Karpas-422 (cell line): ENCODE data around the gene P4HA2. TPM values are rescaled to one million over a fixed set of nuclear protein-coding genes. Genes with fewer than 3 reads are reported as not detected.

Experiments used
- DNase-seq: peaks from one replicate; pipeline ENCODE4 v3.0.0-alpha.2; 2015
- H2AFZ ChIP-seq: fragments of 200-600 bp; sonication (generic); 2 replicates; pipeline ENCODE4 v1.6.1; 2014; ENCODE audit warnings: antibody characterized with exemption, low read length, mixed read lengths
- H3K27ac ChIP-seq: fragments of 200-600 bp; sonication (generic); 2 replicates; pipeline ENCODE4 v1.5.1; 2014; ENCODE audit warnings: mild to moderate bottlenecking, low read length, moderate library complexity
- H3K27me3 ChIP-seq: fragments of 200-600 bp; sonication (generic); 2 replicates; pipeline ENCODE4 v1.6.1; 2014; ENCODE audit warnings: low read length, mixed read lengths
- H3K36me3 ChIP-seq: fragments of 200-600 bp; sonication (generic); 2 replicates; pipeline ENCODE4 v1.6.1; 2014; ENCODE audit warnings: low read length, mixed read lengths; ENCODE audit not compliant: insufficient read depth
- H3K4me1 ChIP-seq: fragments of 200-600 bp; sonication (generic); 2 replicates; pipeline ENCODE4 v1.6.1; 2014; ENCODE audit warnings: mild to moderate bottlenecking, low read length, mixed read lengths
- H3K4me2 ChIP-seq: fragments of 200-600 bp; sonication (generic); 2 replicates; pipeline ENCODE4 v1.6.1; 2014; ENCODE audit warnings: low read length, low read depth, mild to moderate bottlenecking; ENCODE audit not compliant: poor library complexity, severe bottlenecking
- H3K4me3 ChIP-seq: fragments of 200-600 bp; sonication (generic); 2 replicates; pipeline ENCODE4 v1.5.1; 2014; ENCODE audit warnings: mild to moderate bottlenecking, antibody characterized with exemption, low read length, mixed read lengths
- H3K79me2 ChIP-seq: fragments of 200-600 bp; sonication (generic); 2 replicates; pipeline ENCODE4 v1.6.1; 2014; ENCODE audit warnings: mild to moderate bottlenecking, low read length, mixed read lengths
- H3K9ac ChIP-seq: fragments of 200-600 bp; sonication (generic); 2 replicates; pipeline ENCODE4 v1.6.0; 2014; ENCODE audit warnings: low read length
- H3K9me2 ChIP-seq: fragments of 200-600 bp; sonication (generic), shearing (Covaris generic); replicated peaks from 2 replicates; pipeline ENCODE4 v1.6.0; 2014; ENCODE audit warnings: mild to moderate bottlenecking, low read length, moderate library complexity; ENCODE audit not compliant: insufficient read depth
- H3K9me3 ChIP-seq: fragments of 300-700, 200-600 bp; sonication (generic); 2 replicates; pipeline ENCODE4 v1.6.1; 2014; ENCODE audit warnings: low read length, mixed read lengths
- H4K20me1 ChIP-seq: fragments of 200-600 bp; sonication (generic); 2 replicates; pipeline ENCODE4 v1.6.1; 2014; ENCODE audit warnings: mild to moderate bottlenecking, antibody characterized with exemption, low read length, low read depth; ENCODE audit not compliant: insufficient read depth
- total RNA-seq: library from RNA; depleted of rRNA; stranded (reverse); fragments of >200 nt; shearing (Covaris generic); gene quantifications from 2 replicates; pipeline ENCODE4 v1.2.3, GENCODE V29; 2014; ENCODE audit warnings: low replicate concordance

P4HA2 gene
- total RNA-seq, 1 experiment from 2014 or later: not detected

DNA sequence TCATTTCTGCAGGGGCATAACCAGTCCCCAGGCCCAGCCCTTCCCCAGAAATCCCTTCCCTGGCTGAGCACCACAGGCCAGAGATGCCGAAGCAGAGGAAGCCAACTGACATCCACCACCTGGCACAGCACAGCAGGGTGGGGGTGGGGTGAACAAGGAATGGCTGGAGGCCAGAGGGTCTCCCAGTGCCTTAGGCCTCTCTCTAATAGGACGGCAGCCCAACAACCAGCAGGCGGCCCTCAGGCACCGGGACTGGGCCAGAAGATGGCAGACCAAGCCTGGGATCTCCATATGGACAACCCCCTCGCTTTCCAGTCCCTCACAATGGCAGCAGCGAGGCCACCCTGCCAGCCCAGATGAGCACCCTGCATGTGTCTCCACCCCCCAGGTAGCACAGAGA lies 43.1 kb upstream of the P4HA2 start:
- DNase-seq: no peak
- Histone ChIP-seq H3K4me1 (no peaks in the 10 kb centered on the region), H4K20me1 (no peaks in the 10 kb centered on the region), H3K4me3 (no peak overlapping the region), H3K27ac (no peak overlapping the region), H3K9me2 (no peaks in the 10 kb centered on the region), H3K36me3 (no peaks in the 10 kb centered on the region), H3K79me2 (no peaks in the 10 kb centered on the region), H2AFZ (no peak overlapping the region), H3K27me3 (no peaks in the 10 kb centered on the region), H3K9me3 (no peaks in the 10 kb centered on the region), H3K9ac (no peak overlapping the region), H3K4me2 (no peak overlapping the region)

- no peak overlapping the region for H3K4me3 ChIP-seq
- H3K9ac ChIP-seq: no peak overlapping the region
Observed at GRCh38 chr5:132270335-132270665, 42.6 kb upstream of the P4HA2 start.

GRCh38 chr5:132269635-132270334 lies 42.1 kb upstream of the P4HA2 start:
- Histone ChIP-seq H3K27ac (no peak overlapping the region), H4K20me1 (no peaks in the 10 kb centered on the region), H3K79me2 (no peaks in the 10 kb centered on the region), H2AFZ (no peak overlapping the region), H3K4me3 (no peak overlapping the region), H3K9me2 (no peaks in the 10 kb centered on the region), H3K36me3 (no peaks in the 10 kb centered on the region), H3K4me1 (no peaks in the 10 kb centered on the region), H3K9ac (no peak overlapping the region), H3K9me3 (no peaks in the 10 kb centered on the region), H3K27me3 (no peaks in the 10 kb centered on the region), H3K4me2 (no peak overlapping the region)
- no peak for DNase-seq

More at GRCh38 chr5:132270335-132270665, 42.6 kb upstream of the P4HA2 start:
- Histone ChIP-seq H3K36me3 (no peaks in the 10 kb centered on the region), H3K27me3 (no peaks in the 10 kb centered on the region), H2AFZ (no peak overlapping the region), H3K79me2 (no peaks in the 10 kb centered on the region), H3K27ac (no peak overlapping the region), H3K9me2 (no peaks in the 10 kb centered on the region), H3K9me3 (no peaks in the 10 kb centered on the region), H3K4me2 (no peak overlapping the region), H3K4me1 (no peaks in the 10 kb centered on the region), H4K20me1 (no peaks in the 10 kb centered on the region)
- no peak for DNase-seq

DNA sequence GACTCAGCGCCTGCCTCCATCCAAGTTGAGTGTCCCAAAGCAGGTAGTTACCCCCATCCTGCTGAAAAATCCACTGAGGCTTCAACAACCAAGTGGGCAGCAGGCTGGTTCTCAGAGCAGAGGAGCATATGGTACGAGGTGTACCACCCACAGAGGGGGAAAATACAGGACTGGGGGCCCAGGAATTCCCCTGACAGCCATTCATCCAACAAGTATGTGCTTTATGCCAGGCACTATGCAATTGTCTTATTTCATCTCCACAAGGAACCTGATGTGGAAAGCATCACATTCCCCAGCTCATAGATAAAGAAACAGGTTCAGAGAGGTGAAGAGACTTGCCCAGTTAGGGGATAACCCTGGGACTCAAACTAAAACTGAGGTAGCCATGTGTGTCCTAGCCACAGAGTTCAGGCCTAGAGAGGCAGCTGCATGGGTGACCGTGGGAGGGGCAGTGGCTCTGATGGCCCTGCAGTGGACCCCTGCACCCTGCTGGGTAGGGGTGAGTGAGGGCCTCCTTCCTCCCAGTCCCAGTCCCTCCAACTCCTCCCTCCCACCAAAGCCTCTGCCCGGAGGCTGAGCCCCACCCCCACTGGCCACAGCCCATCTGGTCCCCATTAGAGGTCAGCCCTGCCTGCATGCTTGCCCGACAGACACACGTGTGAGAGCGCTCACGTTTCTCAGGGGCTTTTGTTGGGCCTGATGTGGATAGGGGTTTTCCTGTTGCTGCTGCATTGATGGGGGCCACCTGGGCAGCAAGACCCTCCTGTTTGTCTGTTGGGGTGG lies 41.3 kb upstream of the P4HA2 start:
- Histone ChIP-seq H4K20me1 (no peaks in the 10 kb centered on the region), H3K9me2 (no peaks in the 10 kb centered on the region), H3K4me2 (no peak overlapping the region), H3K79me2 (no peaks in the 10 kb centered on the region), H3K4me3 (no peak overlapping the region), H3K36me3 (no peaks in the 10 kb centered on the region), H3K27me3 (no peaks in the 10 kb centered on the region), H3K4me1 (no peaks in the 10 kb centered on the region), H3K9me3 (no peaks in the 10 kb centered on the region), H2AFZ (no peak overlapping the region), H3K9ac (no peak overlapping the region), H3K27ac (no peak overlapping the region)
- no peak for DNase-seq

GRCh38 chr5:132267931-132268768 lies 40.5 kb upstream of the P4HA2 start:
- no peak overlapping the region for H2AFZ ChIP-seq
- no peak overlapping the region for H3K4me2 ChIP-seq
- H3K27me3 ChIP-seq: no peaks in the 10 kb centered on the region
- no peaks in the 10 kb centered on the region for H3K9me2 ChIP-seq
- no peaks in the 10 kb centered on the region for H4K20me1 ChIP-seq
- H3K4me1 ChIP-seq: no peaks in the 10 kb centered on the region
- H3K4me3 ChIP-seq: no peak overlapping the region
- H3K27ac ChIP-seq: no peak overlapping the region
- no peak for DNase-seq
- no peaks in the 10 kb centered on the region for H3K79me2 ChIP-seq
- no peaks in the 10 kb centered on the region for H3K9me3 ChIP-seq
- no peak overlapping the region for H3K9ac ChIP-seq
- no peaks in the 10 kb centered on the region for H3K36me3 ChIP-seq

DNA sequence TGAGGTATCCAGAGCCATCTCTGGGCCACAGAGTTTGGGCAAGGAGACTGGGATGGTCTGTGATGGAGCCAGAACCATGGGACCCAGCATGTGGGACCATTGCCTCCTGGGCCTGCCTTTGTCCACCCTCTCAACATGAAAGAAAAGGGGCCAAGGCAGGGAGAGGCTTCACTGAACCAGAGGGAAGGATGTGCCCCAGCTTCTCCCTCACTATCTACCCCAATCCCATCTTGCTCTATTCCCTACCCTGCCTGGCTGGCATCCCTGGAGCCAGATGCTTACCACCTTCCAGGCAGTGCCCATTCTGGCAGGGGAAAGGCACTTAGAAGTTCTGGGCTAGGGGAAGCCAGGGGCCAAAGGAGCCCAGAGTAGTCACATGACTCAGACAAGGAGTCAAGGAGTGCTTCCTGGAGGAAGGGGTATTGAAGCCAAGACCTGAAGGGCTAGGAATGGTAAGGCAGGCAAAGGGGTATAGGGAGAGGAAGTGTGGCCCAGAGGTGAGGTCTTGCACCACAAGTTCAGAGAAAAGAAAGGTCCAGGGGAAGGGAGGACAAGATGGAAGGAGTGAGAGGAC lies 39.6 kb upstream of the P4HA2 start:
- no peaks in the 10 kb centered on the region for H3K79me2 ChIP-seq
- no peak overlapping the region for H2AFZ ChIP-seq
- no peak overlapping the region for H3K9ac ChIP-seq
- H4K20me1 ChIP-seq: no peaks in the 10 kb centered on the region
- H3K36me3 ChIP-seq: no peaks in the 10 kb centered on the region
- no peaks in the 10 kb centered on the region for H3K9me2 ChIP-seq
- H3K4me3 ChIP-seq: no peak overlapping the region
- no peak overlapping the region for H3K4me2 ChIP-seq
- no peaks in the 10 kb centered on the region for H3K27me3 ChIP-seq
- no peaks in the 10 kb centered on the region for H3K9me3 ChIP-seq
- DNase-seq: no peak
- no peaks in the 10 kb centered on the region for H3K4me1 ChIP-seq
- H3K27ac ChIP-seq: no peak overlapping the region

DNA sequence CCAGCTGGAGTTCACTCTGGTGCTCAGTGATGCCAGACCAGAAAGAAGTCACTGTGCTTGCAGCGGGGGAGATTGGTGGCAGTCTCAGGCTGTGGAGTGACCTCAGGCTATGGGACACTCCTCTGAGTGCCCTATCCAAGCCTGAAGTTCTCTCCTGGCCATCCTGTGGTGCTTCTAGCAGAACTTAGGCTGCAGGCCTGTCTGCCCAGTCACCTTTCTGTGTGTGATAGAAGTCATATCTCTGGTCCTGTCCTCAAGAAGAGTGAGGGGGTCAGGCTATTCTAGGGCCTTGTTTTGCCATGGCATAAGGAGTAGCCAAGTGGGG lies 39.1 kb upstream of the P4HA2 start:
- DNase-seq: no peak
- Histone ChIP-seq H4K20me1 (no peaks in the 10 kb centered on the region), H3K9me2 (no peaks in the 10 kb centered on the region), H3K27me3 (no peaks in the 10 kb centered on the region), H3K9ac (no peak overlapping the region), H3K4me2 (no peak overlapping the region), H3K4me1 (no peaks in the 10 kb centered on the region), H3K36me3 (no peaks in the 10 kb centered on the region), H2AFZ (no peak overlapping the region), H3K27ac (no peak overlapping the region), H3K79me2 (no peaks in the 10 kb centered on the region), H3K9me3 (no peaks in the 10 kb centered on the region), H3K4me3 (no peak overlapping the region)
